ENCODE measurements around the gene NCOR1. TPM values are rescaled to one million over a fixed set of nuclear protein-coding genes. Genes with fewer than 3 reads are reported as not detected.
"Not testable (repeated sequence)": the region's sequence is repeated elsewhere in the genome, so short reads cannot be mapped to it uniquely, and the experiment has no call there.

Gene NCOR1
- polyA plus RNA-seq, 1 of the 3 experiments (the other 2 are of a cell fraction) = 42.1 TPM

- Histone ChIP-seq H3K27ac (ENCODE audit: low read depth in 2 of 2, low read length in 1 of 2) (no peak overlapping the region), H3K9me3 (no peaks in the 10 kb centered on the region), H4K20me1 (ENCODE audit: insufficient read depth) (no peaks in the 10 kb centered on the region), H3K4me3 (ENCODE audit: low read depth in 2 of 2, low read length in 1 of 2) (no peak overlapping the region), H3K4me2 (no peak overlapping the region), H3K36me3 (replicated peaks in 1 of 2; ENCODE audit: control insufficient read depth in 1 of 2, insufficient read depth in 2 of 2, low read length in 1 of 2) (peaks cover 77 to 82% of the 10 kb centered on the region in 2 experiments), H3K79me2 (ENCODE audit: insufficient read depth) (peaks cover 7% of the 10 kb centered on the region; the same call in 1 of the 2 replicates), H2AFZ (ENCODE audit: low read depth) (no peak overlapping the region), H3F3A (replicated peaks; ENCODE audit: insufficient read depth) (peaks cover 3% of the 10 kb centered on the region), H3K4me1 (ENCODE audit: control insufficient read depth in 1 of 2, insufficient read depth in 2 of 2, low read depth in 1 of 2, low read length in 1 of 2) (no peaks in the 10 kb centered on the region), H3K9me2 (no peaks in the 10 kb centered on the region), H3K27me3 (ENCODE audit: insufficient read depth) (no peaks in the 10 kb centered on the region), H3K9ac (no peak overlapping the region)
- ChIA-PET CTCF (interaction anchor here (0.6 kb wide), 1 partner anchor 14 kb away, joined by 3 read pairs; no protein-coding TSS in a partner anchor), POLR2A (no interaction called here)
- no peak for TF ChIP-seq FOXM1 (IDR thresholded peaks at IDR 0.05; ENCODE audit: low read depth)
- WGBS (ENCODE audit: low lambda C conversion rate) = 98% methylated on average over 4 of the region's 4 CpGs
- no peak for DNase-seq
Measured at GRCh38 chr17:16066125-16066524, 149.2 kb downstream of the NCOR1 start.

GRCh38 chr17:16061631-16062030 lies 153.7 kb downstream of the NCOR1 start:
- peaks cover 6% of the 10 kb centered on the region for H3F3A ChIP-seq (replicated peaks; ENCODE audit: insufficient read depth)
- H3K9me3 ChIP-seq = no peaks in the 10 kb centered on the region
- no peaks in the 10 kb centered on the region for H3K79me2 ChIP-seq (ENCODE audit: insufficient read depth)
- no peak for TF ChIP-seq POLR2AphosphoS5 (IDR thresholded peaks at IDR 0.05; ENCODE audit: low read depth, low read length)
- no peak for TF ChIP-seq MEF2A (IDR thresholded peaks at IDR 0.05; ENCODE audit: borderline replicate concordance, low read depth)
- no peak for TF ChIP-seq CHD2 (IDR thresholded peaks at IDR 0.05; ENCODE audit: low read length, partially characterized antibody)
- TF ChIP-seq MXI1 (IDR thresholded peaks at IDR 0.05; ENCODE audit: low read depth, low read length) = no peak
- no peak for TF ChIP-seq ELF1 (IDR thresholded peaks at IDR 0.05)
- no peak for TF ChIP-seq TEAD4 (IDR thresholded peaks at IDR 0.05; ENCODE audit: borderline replicate concordance, insufficient read depth)
- DNase-seq = no peak
- H4K20me1 ChIP-seq (ENCODE audit: insufficient read depth) = no peaks in the 10 kb centered on the region
- H3K27me3 ChIP-seq (ENCODE audit: insufficient read depth) = no peaks in the 10 kb centered on the region
- no peak overlapping the region for H3K4me2 ChIP-seq
- H3K4me3 ChIP-seq (ENCODE audit: low read depth in 2 of 2, low read length in 1 of 2) = no peak overlapping the region
- no peak overlapping the region for H2AFZ ChIP-seq (ENCODE audit: low read depth)
- H3K36me3 ChIP-seq (replicated peaks in 1 of 2; ENCODE audit: control insufficient read depth in 1 of 2, insufficient read depth in 2 of 2, low read length in 1 of 2) = peaks cover 64 to 83% of the 10 kb centered on the region in 2 experiments
- ChIA-PET CTCF (no interaction called here), POLR2A (no interaction called here)
- H3K4me1 ChIP-seq (ENCODE audit: control insufficient read depth in 1 of 2, insufficient read depth in 2 of 2, low read depth in 1 of 2, low read length in 1 of 2) = no peaks in the 10 kb centered on the region
- H3K9ac ChIP-seq = no peak overlapping the region
- no peaks in the 10 kb centered on the region for H3K9me2 ChIP-seq
- WGBS (ENCODE audit: low lambda C conversion rate) = 97% methylated on average over 2 of the region's 2 CpGs
- no peak overlapping the region for H3K27ac ChIP-seq (ENCODE audit: low read depth in 2 of 2, low read length in 1 of 2)

- POLR2A ChIA-PET; H2AFZ ChIP-seq (ENCODE audit: low read depth); H3K27me3 ChIP-seq (ENCODE audit: insufficient read depth); H3F3A ChIP-seq (replicated peaks; ENCODE audit: insufficient read depth); H3K9ac ChIP-seq; H3K4me2 ChIP-seq; DNase-seq; H3K27ac ChIP-seq (ENCODE audit: low read depth in 2 of 2, low read length in 1 of 2); H4K20me1 ChIP-seq (ENCODE audit: insufficient read depth); H3K9me3 ChIP-seq; H3K4me3 ChIP-seq (ENCODE audit: low read depth in 2 of 2, low read length in 1 of 2); H3K9me2 ChIP-seq; CTCF ChIA-PET; H3K4me1 ChIP-seq (ENCODE audit: control insufficient read depth in 1 of 2, insufficient read depth in 2 of 2, low read depth in 1 of 2, low read length in 1 of 2): not testable (repeated sequence)
- 84% methylated on average over 4 of the region's 4 CpGs for WGBS (ENCODE audit: low lambda C conversion rate)
- H3K79me2 ChIP-seq (ENCODE audit: insufficient read depth) = peaks cover 39% of the 10 kb centered on the region
- H3K36me3 ChIP-seq (replicated peaks in 1 of 2; ENCODE audit: control insufficient read depth in 1 of 2, insufficient read depth in 2 of 2, low read length in 1 of 2) = peaks cover 30 to 85% of the 10 kb centered on the region in 2 experiments
Measured at GRCh38 chr17:16055139-16055538, 160.2 kb downstream of the NCOR1 start.

- TF ChIP-seq SIN3A (IDR thresholded peaks at IDR 0.05; ENCODE audit: borderline replicate concordance, low read depth, low read length) (no peak), FOXM1 (IDR thresholded peaks at IDR 0.05; ENCODE audit: low read depth) (no peak), GATA2 (CRISPR knock-in tag; IDR thresholded peaks at IDR 0.05) (no peak), SMC3 (IDR thresholded peaks at IDR 0.05; ENCODE audit: low read depth, low read length) (no peak)
- DNase-seq = no peak
- Histone ChIP-seq H3K4me1 (ENCODE audit: control insufficient read depth in 1 of 2, insufficient read depth in 2 of 2, low read depth in 1 of 2, low read length in 1 of 2) (no peaks in the 10 kb centered on the region), H4K20me1 (ENCODE audit: insufficient read depth) (no peaks in the 10 kb centered on the region), H3K9me2 (no peaks in the 10 kb centered on the region), H3K27me3 (ENCODE audit: insufficient read depth) (no peaks in the 10 kb centered on the region), H3F3A (replicated peaks; ENCODE audit: insufficient read depth) (peaks cover 10% of the 10 kb centered on the region), H3K79me2 (ENCODE audit: insufficient read depth) (peaks cover 46% of the 10 kb centered on the region), H3K27ac (ENCODE audit: low read depth in 2 of 2, low read length in 1 of 2) (no peak overlapping the region), H3K4me2 (no peak overlapping the region), H3K9me3 (no peaks in the 10 kb centered on the region), H2AFZ (ENCODE audit: low read depth) (no peak overlapping the region), H3K9ac (no peak overlapping the region), H3K4me3 (ENCODE audit: low read depth in 2 of 2, low read length in 1 of 2) (no peak overlapping the region), H3K36me3 (replicated peaks in 1 of 2; ENCODE audit: control insufficient read depth in 1 of 2, insufficient read depth in 2 of 2, low read length in 1 of 2) (peaks cover 17 to 77% of the 10 kb centered on the region in 2 experiments)
- 92% methylated on average over 1 of the region's 1 CpG for WGBS (ENCODE audit: low lambda C conversion rate)
- ChIA-PET POLR2A (no interaction called here), CTCF (interaction anchor here (0.8 kb wide), 1 partner anchor 13 kb away, joined by 3 read pairs; no protein-coding TSS in a partner anchor)
Measured at GRCh38 chr17:16052486-16052885, 162.8 kb downstream of the NCOR1 start.
